ENCODE results near the gene NBEAL1.

The NBEAL1 gene

DNA sequence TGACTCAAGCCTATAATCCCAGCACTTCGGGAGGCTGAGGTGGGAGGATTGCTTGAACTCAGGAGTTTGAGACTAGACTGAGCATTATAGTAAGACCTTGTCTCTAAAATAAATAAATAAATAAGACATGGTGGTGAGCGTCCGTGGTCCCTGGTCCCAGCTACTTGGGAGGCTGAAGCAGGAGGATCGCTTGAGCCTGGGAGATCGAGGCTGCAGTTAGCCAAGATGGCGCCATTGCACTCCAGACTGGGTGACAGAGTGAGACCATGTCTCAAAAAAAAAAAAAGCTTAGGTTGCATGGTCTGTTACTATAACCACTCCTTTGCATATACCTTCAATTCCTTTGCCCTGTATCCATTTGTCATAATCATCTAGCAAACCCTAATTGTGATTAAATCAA lies 227.8 kb downstream of the NBEAL1 start:
- TF ChIP-seq, protein P1, sequence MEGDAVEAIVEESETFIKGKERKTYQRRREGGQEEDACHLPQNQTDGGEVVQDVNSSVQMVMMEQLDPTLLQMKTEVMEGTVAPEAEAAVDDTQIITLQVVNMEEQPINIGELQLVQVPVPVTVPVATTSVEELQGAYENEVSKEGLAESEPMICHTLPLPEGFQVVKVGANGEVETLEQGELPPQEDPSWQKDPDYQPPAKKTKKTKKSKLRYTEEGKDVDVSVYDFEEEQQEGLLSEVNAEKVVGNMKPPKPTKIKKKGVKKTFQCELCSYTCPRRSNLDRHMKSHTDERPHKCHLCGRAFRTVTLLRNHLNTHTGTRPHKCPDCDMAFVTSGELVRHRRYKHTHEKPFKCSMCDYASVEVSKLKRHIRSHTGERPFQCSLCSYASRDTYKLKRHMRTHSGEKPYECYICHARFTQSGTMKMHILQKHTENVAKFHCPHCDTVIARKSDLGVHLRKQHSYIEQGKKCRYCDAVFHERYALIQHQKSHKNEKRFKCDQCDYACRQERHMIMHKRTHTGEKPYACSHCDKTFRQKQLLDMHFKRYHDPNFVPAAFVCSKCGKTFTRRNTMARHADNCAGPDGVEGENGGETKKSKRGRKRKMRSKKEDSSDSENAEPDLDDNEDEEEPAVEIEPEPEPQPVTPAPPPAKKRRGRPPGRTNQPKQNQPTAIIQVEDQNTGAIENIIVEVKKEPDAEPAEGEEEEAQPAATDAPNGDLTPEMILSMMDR (IDR thresholded peaks at IDR 0.05), result no peak

DNA sequence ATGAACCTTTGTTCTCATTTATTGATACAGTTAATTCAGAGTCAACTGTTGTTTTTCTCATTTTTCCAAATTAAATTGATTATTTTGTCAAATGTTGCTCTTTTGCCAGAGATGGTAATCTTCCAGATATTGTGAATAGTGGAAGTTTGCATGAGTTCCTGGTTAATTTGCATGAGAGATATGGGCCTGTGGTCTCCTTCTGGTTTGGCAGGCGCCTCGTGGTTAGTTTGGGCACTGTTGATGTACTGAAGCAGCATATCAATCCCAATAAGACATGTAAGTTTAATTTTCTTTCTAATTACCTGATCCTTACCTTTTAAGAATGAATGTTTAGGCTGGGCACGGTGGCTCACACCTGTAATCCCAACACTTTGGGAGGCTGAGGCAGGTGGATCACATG lies 232.0 kb downstream of the NBEAL1 start:
- TF ChIP-seq, protein P1 (IDR thresholded peaks at IDR 0.05), result no peak

DNA sequence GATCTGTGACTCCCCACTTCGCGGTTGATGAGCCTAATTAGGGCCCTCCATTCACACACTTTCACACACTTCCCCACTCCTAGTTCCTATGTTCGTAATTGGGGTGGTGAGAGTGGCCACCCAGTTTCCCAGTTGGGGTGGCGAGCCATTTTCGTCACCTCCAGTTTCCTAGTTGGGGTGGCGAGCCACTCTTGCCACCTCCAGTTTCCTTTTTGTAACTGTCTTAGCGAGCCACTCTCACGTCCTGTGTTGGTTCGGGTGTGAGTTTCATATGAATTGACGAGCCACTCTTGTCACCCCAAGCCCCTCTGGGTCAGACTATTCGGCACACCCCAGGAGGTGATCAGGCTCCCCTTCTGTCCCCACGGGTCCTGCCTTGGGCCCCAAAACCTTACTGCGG lies 238.1 kb downstream of the NBEAL1 start:
- TF ChIP-seq, protein P1 (IDR thresholded peaks at IDR 0.05), result no peak

DNA sequence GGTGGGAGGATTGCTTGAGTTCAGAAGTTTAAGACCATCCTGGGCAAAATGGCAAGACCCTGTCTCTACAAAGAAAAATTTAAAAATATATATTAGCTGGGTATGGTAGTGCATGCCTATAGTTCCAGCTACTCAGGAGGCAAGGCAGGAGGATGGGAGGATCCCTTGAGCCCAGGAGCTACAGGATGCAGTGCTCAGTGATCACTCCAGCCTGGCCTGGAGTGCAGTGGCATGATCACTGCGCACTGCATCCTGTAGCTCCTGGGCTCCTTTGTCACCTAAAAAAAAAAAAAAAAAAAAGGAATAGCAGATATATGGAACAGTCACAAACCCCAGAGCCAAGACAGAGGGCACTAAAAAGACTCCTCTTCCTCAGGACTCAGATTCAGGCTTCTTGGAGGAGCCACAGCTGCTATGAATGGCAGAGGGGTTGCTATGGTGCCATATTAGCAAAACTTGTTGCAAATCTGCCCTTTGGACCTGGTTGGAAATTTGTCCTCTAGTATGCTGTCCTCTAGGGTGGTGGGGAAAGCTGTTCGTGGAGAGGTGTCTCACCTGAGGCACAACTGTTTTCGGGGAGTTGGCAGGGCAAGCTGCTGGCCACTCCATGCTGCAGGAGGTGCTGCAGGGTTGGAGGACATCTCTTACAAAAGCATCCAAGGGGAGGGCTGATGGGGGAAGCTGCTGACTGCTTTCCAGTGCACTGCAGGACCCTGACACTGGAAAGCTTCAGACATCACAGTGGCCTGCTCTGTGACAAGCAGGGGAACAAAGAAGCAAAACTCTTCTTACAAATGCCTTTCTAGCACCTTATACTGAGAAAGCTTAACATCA lies 246.9 kb downstream of the NBEAL1 start:
- TF ChIP-seq, protein P1 (IDR thresholded peaks at IDR 0.05), result no peak

All from LNCAP (cell line).